Caco-2 (cell line): ENCODE results near the gene JUP. TPM values are rescaled to one million over a fixed set of nuclear protein-coding genes. Genes with fewer than 3 reads are reported as not detected.
A peak's percentile ranks its signal among the peaks of the same experiment; 100 is the strongest.

ENCODE experiments used
- BruUV-seq: library from RNA; stranded (reverse); fragments of 400-500 nt; replicated peaks from 2 replicates; lab custom pipeline; 2021; lab: Mats Ljungman, UMichigan
- CTCF ChIA-PET: fragments of 300-600 bp; sonication (Branson Sonifier 250); formaldehyde crosslinking; loops from one replicate; lab custom pipeline; 2022; ENCODE audit warnings: antibody characterized with exemption; lab: Charles Lee
- POLR2A ChIA-PET: fragments of 300-600 bp; sonication (Branson Sonifier 250); formaldehyde crosslinking; loops from one replicate; lab custom pipeline; 2022; ENCODE audit warnings: antibody characterized with exemption; lab: Charles Lee
- DNase-seq, 2 experiments: peaks; one replicate each; pipeline versions ENCODE4 v3.0.0 to v3.0.0-alpha.2; 2020 to 2022
- H3K27me3 ChIP-seq: replicated peaks from 2 replicates; pipeline ENCODE4 v1.6.0; 2011; ENCODE audit warnings: low read length; ENCODE audit not compliant: control insufficient read depth, insufficient read depth
- H3K36me3 ChIP-seq: 2 replicates; pipeline ENCODE4 v1.5.1; 2011; ENCODE audit warnings: low read length; ENCODE audit not compliant: control insufficient read depth, insufficient read depth
- H3K4me1 ChIP-seq: fragments of 250-450 bp; sonication (Bioruptor Pico); 2 replicates; pipeline ENCODE4 v1.5.1; 2020; ENCODE audit warnings: mild to moderate bottlenecking
- H3K4me3 ChIP-seq: 2 replicates; pipeline ENCODE4 v1.5.1; 2011; ENCODE audit warnings: low read depth, mild to moderate bottlenecking, control low read depth, low read length
- H3K9me3 ChIP-seq: fragments of 250-450 bp; sonication (Bioruptor Pico); 2 replicates; pipeline ENCODE4 v1.5.1; 2020; ENCODE audit warnings: mild to moderate bottlenecking, moderate library complexity
- H3K27ac Mint-ChIP-seq: one replicate; pipeline ENCODE4 v1.8.0; 2022; ENCODE audit warnings: mixed read lengths; ENCODE audit not compliant: unreplicated experiment
- H3K27me3 Mint-ChIP-seq: one replicate; pipeline ENCODE4 v1.8.0; 2022; ENCODE audit warnings: mixed read lengths; ENCODE audit not compliant: insufficient read depth, unreplicated experiment
- H3K36me3 Mint-ChIP-seq: one replicate; pipeline ENCODE4 v1.8.0; 2022; ENCODE audit warnings: mild to moderate bottlenecking, mixed read lengths; ENCODE audit not compliant: insufficient read depth, unreplicated experiment
- H3K4me1 Mint-ChIP-seq: one replicate; pipeline ENCODE4 v1.8.0; 2022; ENCODE audit warnings: low read depth, mixed read lengths; ENCODE audit not compliant: unreplicated experiment
- H3K4me3 Mint-ChIP-seq: one replicate; pipeline ENCODE4 v1.8.0; 2022; ENCODE audit warnings: mild to moderate bottlenecking, moderate library complexity, mixed read lengths; ENCODE audit not compliant: unreplicated experiment
- H3K9me3 Mint-ChIP-seq: one replicate; pipeline ENCODE4 v1.8.0; 2022; ENCODE audit warnings: mixed read lengths; ENCODE audit not compliant: unreplicated experiment
- intact Hi-C: fragments of 100-400 bp; cut with micrococcal nuclease; formaldehyde crosslinking; loops from one replicate; pipeline ENCODE4 v1.10.0; 2022; ENCODE audit not compliant: unreplicated experiment
- total RNA-seq: library from RNA; stranded (reverse); gene quantifications from 2 replicates; pipeline ENCODE4 v1.2.3, GENCODE V29; 2022
- TF ChIP-seq, protein P1 (sequence below), 2 experiments: fragments of 200-600 bp in 1 of 2; IDR thresholded peaks; 1 replicate in 1 of 2; 2 replicates in 1 of 2; pipeline versions ENCODE4 v1.5.1 to v1.8.0; 2011 to 2022; ENCODE audit warnings: antibody characterized with exemption in 1 of 2, control low read depth in 1 of 2, inconsistent platforms in 1 of 2, low read depth in 1 of 2, low read length in 1 of 2, mild to moderate bottlenecking in 1 of 2, moderate library complexity in 1 of 2; ENCODE audit not compliant: insufficient read depth in 1 of 2, severe bottlenecking in 1 of 2, unreplicated experiment in 1 of 2

Gene JUP
- total RNA-seq, 1 experiment from 2014 or later: 419 TPM

DNA sequence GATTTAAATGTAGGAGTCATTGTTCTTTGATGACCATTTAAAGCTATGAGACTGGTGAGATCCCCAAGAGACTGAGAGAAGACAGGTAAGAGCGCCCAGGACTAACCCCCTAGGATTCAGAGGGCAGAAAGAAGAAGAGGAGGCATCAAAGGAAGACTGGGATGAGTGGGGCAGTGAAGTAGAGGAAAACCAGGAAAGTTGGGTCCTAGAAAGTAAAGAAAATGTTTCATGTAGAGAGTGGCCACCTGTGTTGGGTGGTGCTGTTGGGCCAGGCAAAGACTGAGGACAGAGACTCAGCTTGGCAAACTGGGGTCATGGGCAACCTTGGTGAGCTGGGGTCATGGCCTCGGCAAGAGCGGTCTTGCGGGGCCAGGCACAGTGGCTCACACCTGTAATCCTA lies 50.8 kb downstream of the JUP start:
- no peak overlapping the region for H3K4me3 Mint-ChIP-seq
- no peak overlapping the region for H3K27ac Mint-ChIP-seq
- peaks cover 15% of the 10 kb centered on the region for H3K27me3 Mint-ChIP-seq
- no peaks in the 10 kb centered on the region for H3K36me3 ChIP-seq
- H3K27me3 ChIP-seq: no peaks in the 10 kb centered on the region; the same call in none of the 2 replicates
- H3K9me3 Mint-ChIP-seq: no peaks in the 10 kb centered on the region
- H3K36me3 Mint-ChIP-seq: peaks cover 6% of the 10 kb centered on the region
- peaks cover 21% of the 10 kb centered on the region for H3K4me1 Mint-ChIP-seq
- ChIA-PET POLR2A (interaction anchor here (0.7 to 1.9 kb wide), 2 partner anchors 50 to 65 kb away, joined by 5 to 7 read pairs; no protein-coding TSS in a partner anchor), CTCF (interaction anchor here (0.7 kb wide), 1 partner anchor 34 kb away, joined by 4 read pairs; no protein-coding TSS in a partner anchor)
- H3K4me1 ChIP-seq: peaks cover 31% of the 10 kb centered on the region
- DNase-seq: no peak
- H3K9me3 ChIP-seq: no peaks in the 10 kb centered on the region
- H3K4me3 ChIP-seq: no peak overlapping the region
- BruUV-seq: no TSS peak
- intact Hi-C loops: no loop called here
- TF ChIP-seq, protein P1, sequence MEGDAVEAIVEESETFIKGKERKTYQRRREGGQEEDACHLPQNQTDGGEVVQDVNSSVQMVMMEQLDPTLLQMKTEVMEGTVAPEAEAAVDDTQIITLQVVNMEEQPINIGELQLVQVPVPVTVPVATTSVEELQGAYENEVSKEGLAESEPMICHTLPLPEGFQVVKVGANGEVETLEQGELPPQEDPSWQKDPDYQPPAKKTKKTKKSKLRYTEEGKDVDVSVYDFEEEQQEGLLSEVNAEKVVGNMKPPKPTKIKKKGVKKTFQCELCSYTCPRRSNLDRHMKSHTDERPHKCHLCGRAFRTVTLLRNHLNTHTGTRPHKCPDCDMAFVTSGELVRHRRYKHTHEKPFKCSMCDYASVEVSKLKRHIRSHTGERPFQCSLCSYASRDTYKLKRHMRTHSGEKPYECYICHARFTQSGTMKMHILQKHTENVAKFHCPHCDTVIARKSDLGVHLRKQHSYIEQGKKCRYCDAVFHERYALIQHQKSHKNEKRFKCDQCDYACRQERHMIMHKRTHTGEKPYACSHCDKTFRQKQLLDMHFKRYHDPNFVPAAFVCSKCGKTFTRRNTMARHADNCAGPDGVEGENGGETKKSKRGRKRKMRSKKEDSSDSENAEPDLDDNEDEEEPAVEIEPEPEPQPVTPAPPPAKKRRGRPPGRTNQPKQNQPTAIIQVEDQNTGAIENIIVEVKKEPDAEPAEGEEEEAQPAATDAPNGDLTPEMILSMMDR (IDR thresholded peaks at IDR 0.05; ENCODE audit: insufficient read depth in 1 of 2, low read depth in 1 of 2, low read length in 1 of 2, severe bottlenecking in 1 of 2, unreplicated experiment in 1 of 2): no peak

DNA sequence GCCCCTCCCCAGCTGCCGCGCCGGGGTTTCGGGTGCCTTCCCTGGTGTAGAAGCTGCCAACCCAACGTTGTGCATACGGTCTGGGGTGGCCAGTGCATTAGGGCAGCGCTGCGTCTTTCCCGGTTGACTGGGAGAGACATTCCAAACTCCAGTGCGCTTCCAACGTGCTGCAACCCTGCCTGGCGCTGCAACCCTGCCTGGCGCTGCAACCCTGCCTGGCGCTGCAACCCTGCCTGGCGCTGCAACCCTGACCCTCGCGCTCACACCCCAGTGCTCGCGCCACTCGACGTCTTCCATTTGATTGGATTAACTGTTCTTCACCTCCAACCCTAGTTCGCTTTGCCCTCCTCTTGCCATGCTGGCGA lies 51.6 kb downstream of the JUP start:
- POLR2A ChIA-PET: interaction anchor here (0.5 to 1.9 kb wide), 6 partner anchors 46 to 315 kb away, joined by 3 to 11 read pairs (median 6); partner anchors contain the start of genes EIF1 and KLHL11

DNA sequence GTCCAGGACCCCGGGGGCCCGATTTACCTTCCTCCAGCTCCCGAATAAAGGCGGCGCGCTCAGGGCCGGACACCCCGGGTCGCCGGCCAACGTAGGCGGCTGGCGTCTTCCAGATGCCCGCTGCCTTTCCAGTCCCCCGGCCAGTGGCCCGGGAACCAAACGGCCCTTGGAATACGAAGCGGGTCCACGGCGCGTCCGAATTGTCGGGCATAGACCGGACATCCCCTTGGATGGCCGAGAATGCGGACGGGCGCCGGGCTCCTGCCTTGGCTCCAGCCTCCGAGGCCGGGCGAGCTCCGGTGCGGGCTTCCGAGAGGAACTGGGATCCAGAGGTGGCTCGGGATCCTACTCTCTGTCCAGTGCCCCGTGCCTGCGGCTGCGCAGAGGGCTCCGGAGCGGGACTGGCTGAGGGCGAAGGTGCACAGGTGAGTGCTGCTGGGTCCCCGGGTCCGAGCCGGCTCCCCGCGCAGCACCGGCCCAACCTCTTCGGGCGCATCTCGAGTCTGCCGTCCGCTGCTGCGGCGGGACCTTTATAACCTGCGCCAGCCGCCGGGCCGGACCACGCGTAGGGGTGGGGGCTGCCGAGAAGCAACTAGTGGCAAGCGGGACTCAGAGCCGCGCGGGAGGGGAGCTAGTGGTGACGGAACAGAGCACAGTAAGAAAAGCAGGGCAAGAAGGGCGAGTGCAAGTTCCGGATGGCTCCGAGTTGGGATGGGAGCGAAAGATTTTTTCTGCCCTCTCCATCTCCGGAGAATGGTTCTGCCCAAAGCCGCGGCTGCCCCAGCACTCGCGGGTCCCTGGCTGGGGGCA lies 52.2 kb downstream of the JUP start, which contains the start of gene HAP1:
TSS of gene HAP1 (minus strand) at position 505 of the 810 bp plus-strand sequence. CDS start at position 496, 9 bp downstream.
- Histone ChIP-seq H3K36me3 (no peaks in the 10 kb centered on the region), H3K9me3 (no peaks in the 10 kb centered on the region), H3K4me1 (peaks cover 23% of the 10 kb centered on the region), H3K4me3 (peak within 1 kb of the TSS; percentile 73), H3K27me3 (no peaks in the 10 kb centered on the region; the same call in none of the 2 replicates)
- ChIA-PET CTCF (no interaction called here), POLR2A (interaction anchor here (0.5 to 1.9 kb wide), 8 partner anchors 39 to 316 kb away, joined by 3 to 11 read pairs (median 4); partner anchors contain the start of genes CNP, EIF1 and KLHL11)
- Mint-ChIP-seq H3K4me1 (peaks cover 14% of the 10 kb centered on the region), H3K36me3 (peaks cover 4% of the 10 kb centered on the region), H3K9me3 (no peaks in the 10 kb centered on the region), H3K4me3 (peak within 1 kb of the TSS; percentile 82), H3K27me3 (peaks cover 15% of the 10 kb centered on the region), H3K27ac (peak within 1 kb of the TSS; percentile 60)
- intact Hi-C loops: no loop called here
- peak; percentile 73 to 84 for DNase-seq
- TF ChIP-seq, protein P1 (IDR thresholded peaks at IDR 0.05; ENCODE audit: insufficient read depth in 1 of 2, low read depth in 1 of 2, low read length in 1 of 2, severe bottlenecking in 1 of 2, unreplicated experiment in 1 of 2): no peak
- BruUV-seq: TSS peak; percentile 51

More for the DNA sequence above, 51.6 kb downstream of the JUP start:
- DNase-seq: no peak
- Mint-ChIP-seq H3K27ac (peak overlapping the region; percentile 60), H3K27me3 (peaks cover 15% of the 10 kb centered on the region), H3K4me1 (peaks cover 20% of the 10 kb centered on the region), H3K9me3 (no peaks in the 10 kb centered on the region), H3K36me3 (peaks cover 6% of the 10 kb centered on the region), H3K4me3 (peak overlapping the region; percentile 82)
- H3K4me1 ChIP-seq: peaks cover 29% of the 10 kb centered on the region
- H3K4me3 ChIP-seq: peak overlapping the region; percentile 73
- H3K36me3 ChIP-seq: no peaks in the 10 kb centered on the region
- BruUV-seq: no TSS peak
- TF ChIP-seq, protein P1 (IDR thresholded peaks at IDR 0.05; ENCODE audit: insufficient read depth in 1 of 2, low read depth in 1 of 2, low read length in 1 of 2, severe bottlenecking in 1 of 2, unreplicated experiment in 1 of 2): no peak
- intact Hi-C loops: no loop called here
- CTCF ChIA-PET: no interaction called here
- no peaks in the 10 kb centered on the region; the same call in none of the 2 replicates for H3K27me3 ChIP-seq
- H3K9me3 ChIP-seq: no peaks in the 10 kb centered on the region
